CD4-positive, alpha-beta T cell treated with Interleukin-6 for 4 hours (primary cell): ENCODE measurements around the gene XXYLT1.

Source experiments
- DNase-seq: peaks from one replicate; pipeline ENCODE4 v3.0.0-alpha.2; 2020; ENCODE audit warnings: mixed read lengths

Gene XXYLT1

GRCh38 chr3:195181741-195182469 is 89.1 kb downstream of the XXYLT1 start:
- DNase-seq, result no peak

- no peak for DNase-seq
These were observed 89.9 kb downstream of the XXYLT1 start for GRCh38 chr3:195181113-195181498.

- DNase-seq, result no peak
These were observed 90.4 kb downstream of the XXYLT1 start for GRCh38 chr3:195180490-195181112.

GRCh38 chr3:195179776-195180489 is 91.0 kb downstream of the XXYLT1 start:
- no peak for DNase-seq

- no peak for DNase-seq
These were observed 92.6 kb downstream of the XXYLT1 start for GRCh38 chr3:195178124-195178910.

GRCh38 chr3:195177422-195178123 is 93.4 kb downstream of the XXYLT1 start:
- DNase-seq, result no peak

- DNase-seq, result no peak
These were observed 94.2 kb downstream of the XXYLT1 start for GRCh38 chr3:195176776-195177175.

- DNase-seq, result no peak
These were observed 95.3 kb downstream of the XXYLT1 start for GRCh38 chr3:195175476-195176337.

GRCh38 chr3:195175076-195175475 is 95.9 kb downstream of the XXYLT1 start:
- no peak for DNase-seq

- DNase-seq, result no peak
These were observed 97.3 kb downstream of the XXYLT1 start for GRCh38 chr3:195173657-195174056.

GRCh38 chr3:195172896-195173295 is 98.1 kb downstream of the XXYLT1 start:
- DNase-seq, result no peak

- DNase-seq, result no peak
These were observed 98.8 kb downstream of the XXYLT1 start for GRCh38 chr3:195172039-195172684.

- no peak for DNase-seq
These were observed 99.7 kb downstream of the XXYLT1 start for GRCh38 chr3:195171093-195171873.

- no peak for DNase-seq
These were observed 100.5 kb downstream of the XXYLT1 start for GRCh38 chr3:195170496-195170895.

- no peak for DNase-seq
These were observed 101.8 kb downstream of the XXYLT1 start for GRCh38 chr3:195169011-195169649.

GRCh38 chr3:195168009-195168762 is 102.8 kb downstream of the XXYLT1 start:
- no peak for DNase-seq

GRCh38 chr3:195165790-195166189 is 105.2 kb downstream of the XXYLT1 start:
- no peak for DNase-seq

GRCh38 chr3:195165265-195165609 is 105.7 kb downstream of the XXYLT1 start:
- no peak for DNase-seq
